Measurements from ENCODE around the gene HES3. TPM values are rescaled to one million over a fixed set of nuclear protein-coding genes. Genes with fewer than 3 reads are reported as not detected.

HES3 gene
- polyA plus RNA-seq, 1 of the 3 experiments (the other 2 are of a cell fraction) = not detected

DNA sequence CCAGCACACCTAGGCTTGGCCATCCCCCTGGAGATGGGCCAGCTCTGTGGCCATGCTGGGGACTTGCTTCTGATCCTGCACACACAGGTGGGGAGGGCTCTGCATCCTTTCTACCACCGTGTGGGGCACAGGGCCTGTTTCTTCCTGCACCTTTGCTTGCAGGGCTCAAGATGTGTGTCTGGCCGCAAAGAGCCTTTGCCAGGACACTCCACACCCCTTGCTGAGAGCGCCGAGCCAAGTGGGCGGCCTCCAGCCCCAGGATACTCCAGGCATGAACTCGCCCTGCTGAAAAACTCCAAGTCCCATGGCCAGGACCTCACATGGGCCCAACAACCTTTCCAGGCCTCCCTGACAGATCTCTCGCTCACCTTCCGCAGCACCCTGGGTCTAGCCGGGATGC, 28.5 kb downstream of the HES3 start:
- POLR2A ChIA-PET = no interaction called here
- Histone ChIP-seq H3K9me3 (no peaks in the 10 kb centered on the region), H3K4me2 (no peak overlapping the region), H3K27me3 (ENCODE audit: insufficient read depth) (no peaks in the 10 kb centered on the region), H3K36me3 (replicated peaks in 1 of 2; ENCODE audit: control insufficient read depth in 1 of 2, insufficient read depth in 2 of 2, low read length in 1 of 2) (no peaks in the 10 kb centered on the region), H2AFZ (ENCODE audit: low read depth) (no peak overlapping the region), H3K9me2 (no peaks in the 10 kb centered on the region), H3F3A (replicated peaks; ENCODE audit: insufficient read depth) (no peaks in the 10 kb centered on the region), H3K4me1 (ENCODE audit: control insufficient read depth in 1 of 2, insufficient read depth in 2 of 2, low read depth in 1 of 2, low read length in 1 of 2) (peaks cover 7 to 50% of the 10 kb centered on the region in 2 experiments; a peak in 2 of 4 replicates), H3K9ac (no peak overlapping the region), H4K20me1 (ENCODE audit: insufficient read depth) (peaks cover 10% of the 10 kb centered on the region; the same call in 1 of the 2 replicates), H3K4me3 (ENCODE audit: low read depth in 2 of 2, low read length in 1 of 2) (no peak overlapping the region), H3K79me2 (ENCODE audit: insufficient read depth) (no peaks in the 10 kb centered on the region), H3K27ac (ENCODE audit: low read depth in 2 of 2, low read length in 1 of 2) (peak overlapping the region in 1 of 2 experiments; percentile 78; a peak in 1 of 4 replicates)
- WGBS (ENCODE audit: low lambda C conversion rate) = 100% methylated on average over 4 of the region's 9 CpGs
- no peak for DNase-seq
- TF ChIP-seq EZH2phosphoT487 (IDR thresholded peaks at IDR 0.05; ENCODE audit: borderline replicate concordance, low read depth) (no peak), POLR2AphosphoS5 (IDR thresholded peaks at IDR 0.05; ENCODE audit: low read depth, low read length) (no peak)
- CTCF ChIA-PET = interaction anchor here (1.1 to 2.5 kb wide), 3 partner anchors 13 to 133 kb away, joined by 3 to 7 read pairs (median 6); no protein-coding TSS in a partner anchor

DNA sequence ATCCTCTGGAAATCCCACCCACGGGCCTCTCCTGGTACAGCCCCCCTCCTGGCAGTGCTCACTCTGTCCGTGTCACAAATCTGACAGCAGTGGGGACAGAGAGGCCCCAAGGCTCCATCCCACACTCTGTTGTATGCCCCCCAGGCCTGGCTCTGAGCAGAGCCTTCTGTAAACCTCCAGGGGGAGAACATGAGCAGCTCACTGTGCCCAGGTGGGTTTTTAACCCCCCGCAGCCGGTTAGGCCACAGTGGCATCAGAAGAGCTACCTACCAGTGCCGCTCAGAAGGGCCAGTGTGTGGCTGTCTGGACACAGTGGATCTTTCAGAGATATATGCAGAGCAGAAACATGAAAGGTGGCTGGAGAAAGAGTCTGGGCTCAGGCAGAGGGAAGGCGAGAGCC, 28.9 kb downstream of the HES3 start:
- TF ChIP-seq FOXJ3 (CRISPR knock-in tag; IDR thresholded peaks at IDR 0.05) (no peak), ELF1 (IDR thresholded peaks at IDR 0.05) (no peak), JUND (IDR thresholded peaks at IDR 0.05) (no peak), TAF1 (IDR thresholded peaks at IDR 0.05; ENCODE audit: borderline replicate concordance, low read depth, low read length) (no peak)
- TF ChIP-seq, protein P1, sequence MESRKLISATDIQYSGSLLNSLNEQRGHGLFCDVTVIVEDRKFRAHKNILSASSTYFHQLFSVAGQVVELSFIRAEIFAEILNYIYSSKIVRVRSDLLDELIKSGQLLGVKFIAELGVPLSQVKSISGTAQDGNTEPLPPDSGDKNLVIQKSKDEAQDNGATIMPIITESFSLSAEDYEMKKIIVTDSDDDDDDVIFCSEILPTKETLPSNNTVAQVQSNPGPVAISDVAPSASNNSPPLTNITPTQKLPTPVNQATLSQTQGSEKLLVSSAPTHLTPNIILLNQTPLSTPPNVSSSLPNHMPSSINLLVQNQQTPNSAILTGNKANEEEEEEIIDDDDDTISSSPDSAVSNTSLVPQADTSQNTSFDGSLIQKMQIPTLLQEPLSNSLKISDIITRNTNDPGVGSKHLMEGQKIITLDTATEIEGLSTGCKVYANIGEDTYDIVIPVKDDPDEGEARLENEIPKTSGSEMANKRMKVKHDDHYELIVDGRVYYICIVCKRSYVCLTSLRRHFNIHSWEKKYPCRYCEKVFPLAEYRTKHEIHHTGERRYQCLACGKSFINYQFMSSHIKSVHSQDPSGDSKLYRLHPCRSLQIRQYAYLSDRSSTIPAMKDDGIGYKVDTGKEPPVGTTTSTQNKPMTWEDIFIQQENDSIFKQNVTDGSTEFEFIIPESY (IDR thresholded peaks at IDR 0.05; ENCODE audit: borderline replicate concordance, low read depth) = no peak
- TF ChIP-seq, protein P2, sequence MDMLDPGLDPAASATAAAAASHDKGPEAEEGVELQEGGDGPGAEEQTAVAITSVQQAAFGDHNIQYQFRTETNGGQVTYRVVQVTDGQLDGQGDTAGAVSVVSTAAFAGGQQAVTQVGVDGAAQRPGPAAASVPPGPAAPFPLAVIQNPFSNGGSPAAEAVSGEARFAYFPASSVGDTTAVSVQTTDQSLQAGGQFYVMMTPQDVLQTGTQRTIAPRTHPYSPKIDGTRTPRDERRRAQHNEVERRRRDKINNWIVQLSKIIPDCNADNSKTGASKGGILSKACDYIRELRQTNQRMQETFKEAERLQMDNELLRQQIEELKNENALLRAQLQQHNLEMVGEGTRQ (IDR thresholded peaks at IDR 0.05; ENCODE audit: borderline replicate concordance, low read depth, low read length) = no peak
- Histone ChIP-seq H3K79me2 (ENCODE audit: insufficient read depth) (no peaks in the 10 kb centered on the region), H3K9me2 (no peaks in the 10 kb centered on the region), H3K9ac (no peak overlapping the region), H3F3A (replicated peaks; ENCODE audit: insufficient read depth) (no peaks in the 10 kb centered on the region), H3K27ac (ENCODE audit: low read depth in 2 of 2, low read length in 1 of 2) (peak overlapping the region in 1 of 2 experiments; percentile 31; a peak in 1 of 4 replicates), H3K36me3 (replicated peaks in 1 of 2; ENCODE audit: control insufficient read depth in 1 of 2, insufficient read depth in 2 of 2, low read length in 1 of 2) (no peaks in the 10 kb centered on the region), H3K27me3 (ENCODE audit: insufficient read depth) (no peaks in the 10 kb centered on the region), H3K4me3 (ENCODE audit: low read depth in 2 of 2, low read length in 1 of 2) (no peak overlapping the region), H3K9me3 (no peaks in the 10 kb centered on the region), H2AFZ (ENCODE audit: low read depth) (no peak overlapping the region), H3K4me2 (no peak overlapping the region), H3K4me1 (ENCODE audit: control insufficient read depth in 1 of 2, insufficient read depth in 2 of 2, low read depth in 1 of 2, low read length in 1 of 2) (peaks cover 7 to 50% of the 10 kb centered on the region in 2 experiments; a peak in 2 of 4 replicates), H4K20me1 (ENCODE audit: insufficient read depth) (peaks cover 10% of the 10 kb centered on the region; the same call in 1 of the 2 replicates)
- POLR2A ChIA-PET = no interaction called here
- WGBS (ENCODE audit: low lambda C conversion rate) = 83% methylated on average over 6 of the region's 6 CpGs
- CTCF ChIA-PET = interaction anchor here (1.1 to 1.2 kb wide), 2 partner anchors 71 to 132 kb away, joined by 3 to 4 read pairs; no protein-coding TSS in a partner anchor
- no peak for DNase-seq
